T-helper 2 cell treated with Interferon-gamma antibody and Interleukin-4, amounts not matched to agents 5 μg/mL and 100 μg/mL, for 36 hours (primary cell): ENCODE data around the gene RNASE4.
"Not testable (repeated sequence)": the region's sequence is repeated elsewhere in the genome, so short reads cannot be mapped to it uniquely, and the experiment has no call there.

Experiments used
- DNase-seq: peaks from one replicate; pipeline ENCODE4 v3.0.0; 2021; ENCODE audit warnings: low spot score
- H3K27ac Mint-ChIP-seq: one replicate; pipeline ENCODE4 v1.8.0; 2021; ENCODE audit warnings: mild to moderate bottlenecking, mixed read lengths
- H3K27me3 Mint-ChIP-seq: one replicate; pipeline ENCODE4 v1.8.0; 2021; ENCODE audit warnings: low read depth, mixed read lengths
- H3K36me3 Mint-ChIP-seq: one replicate; pipeline ENCODE4 v1.8.0; 2021; ENCODE audit warnings: low read depth, mixed read lengths
- H3K4me1 Mint-ChIP-seq: one replicate; pipeline ENCODE4 v1.8.0; 2021; ENCODE audit warnings: low read depth, mixed read lengths
- H3K4me3 Mint-ChIP-seq: one replicate; pipeline ENCODE4 v1.8.0; 2022; ENCODE audit warnings: mild to moderate bottlenecking, moderate library complexity, mixed read lengths
- H3K9me3 Mint-ChIP-seq: one replicate; pipeline ENCODE4 v1.8.0; 2021; ENCODE audit warnings: mixed read lengths

RNASE4 gene, protein sequence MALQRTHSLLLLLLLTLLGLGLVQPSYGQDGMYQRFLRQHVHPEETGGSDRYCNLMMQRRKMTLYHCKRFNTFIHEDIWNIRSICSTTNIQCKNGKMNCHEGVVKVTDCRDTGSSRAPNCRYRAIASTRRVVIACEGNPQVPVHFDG

DNA sequence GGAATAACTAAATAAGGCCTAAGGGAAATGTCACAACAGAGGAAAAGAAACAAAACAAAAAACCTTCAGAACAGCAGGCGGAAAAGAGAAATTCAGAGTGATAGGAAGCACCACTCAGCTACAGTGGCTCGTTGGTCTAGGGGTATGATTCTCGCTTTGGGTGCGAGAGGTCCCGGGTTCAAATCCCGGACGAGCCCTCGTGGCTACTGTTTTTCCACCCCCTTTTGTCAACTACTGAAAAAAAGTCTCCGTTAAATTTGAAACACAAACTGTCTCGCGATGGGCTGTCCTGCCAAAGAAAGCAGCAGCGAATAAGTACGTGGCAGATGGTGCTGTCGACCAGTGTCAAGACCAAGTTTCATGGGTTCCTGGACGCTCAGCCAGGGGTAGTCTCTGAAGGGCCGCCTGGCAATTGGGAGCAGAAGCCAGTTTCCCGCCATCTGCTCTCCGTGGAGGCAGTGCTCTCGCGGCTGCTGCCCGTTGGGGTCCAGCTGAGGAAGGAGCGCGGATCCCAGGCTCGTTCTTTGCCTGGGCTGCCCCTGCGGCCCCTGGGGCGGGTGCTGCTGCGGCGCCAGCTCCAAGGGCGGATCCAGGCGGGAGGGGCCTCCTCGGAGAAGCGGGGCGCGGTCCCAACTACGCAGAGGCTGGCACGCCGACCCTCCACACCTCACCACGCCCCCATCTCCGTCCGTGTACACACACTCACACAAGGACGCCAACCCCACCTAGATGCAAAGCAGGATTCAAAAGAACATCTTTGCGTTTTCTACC is at the start of gene RNASE4:
RNASE4 (plus strand) TSS at position 670 of the 771 bp plus-strand sequence. CDS start 14,812 bp downstream, outside the sequence.
- no peaks in the 10 kb centered on the region for H3K27me3 Mint-ChIP-seq
- H3K4me3 Mint-ChIP-seq = no peak within 1 kb of the TSS
- no peaks in the 10 kb centered on the region for H3K36me3 Mint-ChIP-seq
- H3K9me3 Mint-ChIP-seq = no peaks in the 10 kb centered on the region
- peak within 1 kb of the TSS; percentile 61 for H3K27ac Mint-ChIP-seq
- DNase-seq = peak; percentile 71
- H3K4me1 Mint-ChIP-seq = peaks cover 11% of the 10 kb centered on the region

DNA sequence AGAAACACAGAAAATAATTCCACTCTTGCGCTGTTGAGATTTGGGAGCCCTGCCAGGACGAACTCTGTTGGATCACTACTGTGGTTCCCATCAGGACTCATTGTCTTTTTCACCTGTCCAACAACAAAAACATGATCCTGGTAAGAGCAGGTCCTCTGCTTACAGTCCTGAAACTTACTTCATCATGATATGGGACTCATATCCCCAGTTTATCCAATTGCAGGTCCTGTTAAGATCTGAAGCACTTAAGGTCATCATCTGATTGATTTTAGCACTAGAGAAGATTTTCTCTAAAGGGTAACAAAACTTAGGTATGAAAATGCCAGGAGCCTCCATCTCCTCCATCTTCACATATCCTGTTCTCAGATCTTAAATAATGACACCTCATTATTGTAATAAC is 42.8 kb upstream of the RNASE4 start, which contains the start of gene OR6S1:
OR6S1 (minus strand) TSS at position 101 of the 400 bp plus-strand sequence; CDS start at position 101, 0 bp downstream.
- Mint-ChIP-seq H3K4me1 (no peaks in the 10 kb centered on the region), H3K9me3 (no peaks in the 10 kb centered on the region), H3K27me3 (peaks cover 51% of the 10 kb centered on the region), H3K36me3 (no peaks in the 10 kb centered on the region), H3K27ac (no peak within 1 kb of the TSS), H3K4me3 (no peak within 1 kb of the TSS)
- no peak for DNase-seq

DNA sequence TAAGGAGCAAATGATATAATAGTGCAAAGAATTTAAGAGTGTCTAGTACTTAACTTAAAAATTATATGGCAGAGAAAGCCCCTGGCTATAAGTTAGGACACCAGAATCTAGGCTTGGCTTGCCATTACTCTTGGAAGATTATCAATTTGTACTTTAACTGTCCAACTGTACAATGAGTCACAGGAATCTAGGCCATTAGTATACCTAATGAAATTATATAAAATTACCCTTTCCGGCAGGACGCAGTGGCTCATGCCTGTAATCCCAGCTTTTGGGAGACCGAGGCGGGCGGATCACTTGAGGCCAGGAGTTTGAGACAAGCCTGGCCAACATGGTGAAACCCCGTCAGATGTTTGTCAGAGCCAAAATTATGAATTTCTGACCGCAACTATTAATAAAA is 42.2 kb upstream of the RNASE4 start:
- Mint-ChIP-seq H3K4me1 (no peaks in the 10 kb centered on the region), H3K36me3 (no peaks in the 10 kb centered on the region), H3K27ac (no peak overlapping the region), H3K4me3 (no peak overlapping the region), H3K27me3 (peaks cover 48% of the 10 kb centered on the region), H3K9me3 (no peaks in the 10 kb centered on the region)
- DNase-seq = no peak

DNA sequence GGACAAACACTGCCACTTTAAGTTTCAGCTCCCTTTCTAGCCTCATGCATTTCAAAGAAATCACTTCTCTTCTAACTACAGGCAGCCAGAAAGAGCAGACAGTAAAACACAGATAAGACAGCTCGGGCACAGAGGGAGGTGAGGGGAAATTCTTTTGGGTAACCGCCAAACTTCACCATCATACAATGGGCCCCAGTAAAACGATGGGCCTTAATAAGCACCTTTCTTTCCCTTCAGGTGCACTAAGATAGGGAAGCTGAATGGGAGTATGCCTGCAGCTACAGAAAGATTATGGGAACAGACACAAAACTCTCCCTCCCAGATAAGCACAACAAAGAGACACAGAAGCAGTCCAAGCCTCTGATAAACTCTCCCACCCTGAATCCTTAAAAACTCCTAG is 41.6 kb upstream of the RNASE4 start:
- not testable (repeated sequence) for H3K4me3 Mint-ChIP-seq, DNase-seq, H3K36me3 Mint-ChIP-seq, H3K4me1 Mint-ChIP-seq, H3K27ac Mint-ChIP-seq, H3K9me3 Mint-ChIP-seq
- peaks cover 50% of the 10 kb centered on the region for H3K27me3 Mint-ChIP-seq

DNA sequence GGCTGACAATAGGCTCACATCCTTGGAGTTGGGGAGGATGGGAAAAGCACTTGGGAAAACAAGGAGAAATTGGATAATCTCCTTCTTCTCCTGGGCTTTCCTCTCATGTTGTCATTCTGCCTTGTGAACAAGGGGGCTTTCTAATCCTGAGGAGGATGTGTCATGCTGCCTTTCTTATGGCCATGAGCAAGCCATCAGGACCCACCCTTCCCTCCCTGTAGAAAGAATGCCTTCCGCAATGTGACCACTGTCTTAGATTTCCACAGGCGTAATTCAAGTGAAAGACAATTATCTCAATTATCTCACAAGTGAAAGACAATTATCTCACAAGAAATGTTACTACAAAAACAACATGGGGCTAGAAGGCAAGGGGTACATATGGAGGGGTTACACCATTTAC is 39.8 kb upstream of the RNASE4 start:
- Mint-ChIP-seq H3K9me3 (no peaks in the 10 kb centered on the region), H3K27me3 (peaks cover 53% of the 10 kb centered on the region), H3K4me3 (no peak overlapping the region), H3K36me3 (no peaks in the 10 kb centered on the region), H3K4me1 (no peaks in the 10 kb centered on the region), H3K27ac (no peak overlapping the region)
- no peak for DNase-seq

DNA sequence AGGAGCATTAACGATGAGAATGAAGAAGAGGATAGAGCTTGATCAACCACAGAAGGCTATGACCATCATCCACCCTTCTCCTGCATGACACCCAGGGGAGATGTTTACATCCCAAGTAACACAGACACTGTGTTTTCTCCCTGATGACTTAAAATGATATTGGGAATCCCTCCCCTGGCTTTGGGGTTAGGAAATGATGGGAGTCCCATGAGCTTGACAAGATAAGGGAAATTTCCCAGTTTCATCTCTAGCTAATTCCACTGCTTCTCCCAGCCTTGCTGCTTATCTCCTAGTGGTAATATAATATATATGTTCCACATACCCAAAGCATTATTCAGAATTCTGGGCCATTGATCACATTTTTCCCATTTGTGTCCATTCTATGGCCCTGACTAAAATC is 38.9 kb upstream of the RNASE4 start:
- DNase-seq = no peak
- H3K27ac Mint-ChIP-seq = no peak overlapping the region
- H3K4me1 Mint-ChIP-seq = no peaks in the 10 kb centered on the region
- peaks cover 53% of the 10 kb centered on the region for H3K27me3 Mint-ChIP-seq
- no peak overlapping the region for H3K4me3 Mint-ChIP-seq
- no peaks in the 10 kb centered on the region for H3K36me3 Mint-ChIP-seq
- no peaks in the 10 kb centered on the region for H3K9me3 Mint-ChIP-seq

DNA sequence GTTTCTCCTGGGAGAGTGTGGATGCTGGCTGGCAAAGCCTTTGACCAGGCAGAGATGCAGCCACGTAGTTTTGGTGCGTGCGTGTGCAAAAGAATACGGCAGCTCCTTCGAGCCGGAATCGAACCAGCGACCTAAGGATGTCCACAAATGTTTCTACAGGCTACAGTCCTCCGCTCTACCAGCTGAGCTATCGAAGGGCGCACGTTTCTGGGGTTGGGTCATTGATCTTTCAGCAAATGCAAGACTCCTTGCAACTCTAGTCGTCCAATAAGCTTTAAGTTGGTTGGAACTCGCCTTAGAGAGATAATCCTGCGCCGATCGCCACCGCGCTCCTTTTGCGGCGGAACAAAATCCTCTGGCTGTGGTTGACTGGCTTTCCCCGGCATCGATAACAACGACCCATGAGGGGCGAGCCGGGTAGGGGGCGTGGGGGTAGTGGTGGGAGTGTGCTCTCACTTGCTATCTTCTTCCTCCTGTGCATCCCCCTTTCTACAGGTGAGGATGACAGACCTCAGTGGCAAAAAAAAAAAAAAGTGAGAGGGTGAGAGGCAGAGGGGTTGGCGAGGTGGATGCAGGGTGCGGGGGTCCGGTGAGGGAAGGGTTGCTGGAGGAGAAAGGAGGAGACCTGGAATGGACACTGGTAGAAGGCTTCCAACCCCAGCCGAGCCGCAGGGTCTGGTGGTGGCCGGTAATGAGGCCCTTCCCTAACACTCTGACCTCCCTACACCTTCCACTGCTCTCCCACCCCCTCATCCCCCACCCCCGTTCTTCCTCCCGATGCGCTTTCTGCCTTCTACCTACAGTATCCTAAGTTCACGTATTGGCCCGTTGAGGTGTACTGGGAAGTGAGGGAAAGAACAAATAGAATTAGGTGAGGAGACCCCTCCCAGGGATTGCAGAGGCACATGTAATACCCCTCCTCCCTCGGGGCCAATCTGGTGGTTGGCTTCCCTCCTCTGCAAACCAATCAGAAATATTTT is 31.1 kb upstream of the RNASE4 start:
- Mint-ChIP-seq H3K9me3 (no peaks in the 10 kb centered on the region), H3K27me3 (peaks cover 71% of the 10 kb centered on the region), H3K27ac (no peak overlapping the region), H3K4me3 (peak overlapping the region; percentile 68), H3K36me3 (no peaks in the 10 kb centered on the region), H3K4me1 (peaks cover 23% of the 10 kb centered on the region)
- DNase-seq = peak; percentile 64

DNA sequence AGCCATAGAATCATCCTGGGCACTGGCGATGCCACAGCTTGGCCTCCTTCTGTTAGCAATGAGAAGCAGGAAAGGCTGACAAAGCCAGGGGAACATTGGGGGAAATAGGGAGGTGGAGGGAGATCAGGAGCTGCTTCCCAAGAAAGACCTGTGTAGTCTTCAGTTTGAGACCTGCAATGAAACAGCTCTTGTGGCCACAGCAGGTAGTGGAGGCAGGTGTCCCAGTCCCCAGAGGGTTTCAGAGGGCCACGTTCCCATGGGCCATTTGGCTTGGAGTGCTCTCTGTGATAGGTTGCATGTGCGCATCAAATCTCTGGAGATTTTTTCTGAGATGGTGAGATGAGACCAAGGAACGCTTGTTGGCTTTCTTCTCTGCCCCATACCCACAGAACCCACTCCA is 28.5 kb upstream of the RNASE4 start:
- Mint-ChIP-seq H3K4me3 (no peak overlapping the region), H3K36me3 (no peaks in the 10 kb centered on the region), H3K9me3 (no peaks in the 10 kb centered on the region), H3K4me1 (peaks cover 26% of the 10 kb centered on the region), H3K27ac (no peak overlapping the region), H3K27me3 (peaks cover 62% of the 10 kb centered on the region)
- DNase-seq = no peak

DNA sequence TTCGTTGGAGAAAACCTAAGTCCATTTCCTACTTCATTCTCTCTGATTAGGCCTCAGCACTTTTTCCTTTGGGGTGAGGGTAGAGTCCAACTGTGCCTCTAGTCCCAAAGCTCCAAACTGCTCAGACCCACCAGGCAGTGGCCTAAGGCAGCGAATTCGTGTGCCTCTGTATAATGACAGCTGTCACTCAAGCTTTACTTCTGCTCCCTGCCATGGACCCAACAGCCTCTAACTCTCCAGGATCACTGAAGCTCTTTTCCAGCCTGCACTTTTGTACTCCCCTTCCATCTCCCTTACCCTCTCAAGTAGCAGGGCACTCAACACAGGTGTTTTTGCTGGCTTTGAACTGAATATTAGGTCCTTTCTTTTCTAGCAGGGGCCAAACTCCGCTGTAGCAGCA is 28.1 kb upstream of the RNASE4 start:
- no peaks in the 10 kb centered on the region for H3K9me3 Mint-ChIP-seq
- H3K4me3 Mint-ChIP-seq = no peak overlapping the region
- no peaks in the 10 kb centered on the region for H3K36me3 Mint-ChIP-seq
- H3K4me1 Mint-ChIP-seq = peaks cover 26% of the 10 kb centered on the region
- peaks cover 59% of the 10 kb centered on the region for H3K27me3 Mint-ChIP-seq
- no peak overlapping the region for H3K27ac Mint-ChIP-seq
- no peak for DNase-seq

DNA sequence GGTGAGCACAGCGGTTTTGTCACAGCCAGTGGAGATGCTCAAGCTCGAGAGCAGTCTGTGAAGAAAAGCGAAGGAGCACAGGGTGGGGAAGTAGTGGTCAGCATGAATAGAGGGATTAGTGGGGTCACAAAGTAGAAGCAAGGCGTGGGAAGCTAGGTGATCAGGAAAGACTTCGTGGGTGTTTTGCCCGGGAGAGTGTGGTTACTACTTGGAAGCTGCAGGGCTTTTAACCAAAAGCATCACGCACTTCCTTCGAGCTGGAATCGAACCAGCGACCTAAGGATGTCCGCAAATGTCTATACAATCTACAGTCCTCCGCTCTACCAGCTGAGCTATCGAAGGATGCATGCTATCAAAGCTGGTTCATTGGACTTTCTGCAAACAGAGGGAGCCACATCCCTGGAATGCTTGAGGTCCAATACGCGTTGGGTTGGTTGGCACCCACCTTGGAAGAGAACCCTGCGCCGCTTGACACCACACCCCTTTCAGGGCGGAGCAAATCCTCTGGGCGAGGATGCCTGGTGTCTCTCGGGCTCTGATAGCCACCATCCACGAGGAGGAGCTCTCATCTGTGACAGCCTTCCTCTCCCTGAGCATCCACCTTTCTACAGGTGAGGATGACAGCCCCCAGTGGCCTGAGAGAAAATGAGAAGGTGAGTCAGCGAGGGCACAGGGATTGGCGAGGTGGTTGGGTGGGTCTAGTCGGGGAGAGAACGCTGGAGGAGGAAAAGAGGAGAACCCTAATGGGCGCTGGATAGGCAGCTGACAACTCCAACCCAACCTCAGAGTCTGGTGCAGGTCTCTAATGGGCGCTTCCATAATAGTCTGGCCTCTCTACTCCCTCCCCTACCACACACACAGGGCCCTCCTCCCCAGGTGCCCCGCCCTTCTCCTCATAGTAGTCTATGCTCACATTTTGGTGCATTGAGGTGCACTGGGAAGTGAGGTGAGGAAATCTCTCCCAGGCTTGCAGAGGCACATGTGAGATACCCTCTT is 26.8 kb upstream of the RNASE4 start:
- Mint-ChIP-seq H3K4me3 (no peak overlapping the region), H3K9me3 (no peaks in the 10 kb centered on the region), H3K27ac (no peak overlapping the region), H3K27me3 (peaks cover 48% of the 10 kb centered on the region), H3K36me3 (no peaks in the 10 kb centered on the region), H3K4me1 (peaks cover 26% of the 10 kb centered on the region)
- no peak for DNase-seq

DNA sequence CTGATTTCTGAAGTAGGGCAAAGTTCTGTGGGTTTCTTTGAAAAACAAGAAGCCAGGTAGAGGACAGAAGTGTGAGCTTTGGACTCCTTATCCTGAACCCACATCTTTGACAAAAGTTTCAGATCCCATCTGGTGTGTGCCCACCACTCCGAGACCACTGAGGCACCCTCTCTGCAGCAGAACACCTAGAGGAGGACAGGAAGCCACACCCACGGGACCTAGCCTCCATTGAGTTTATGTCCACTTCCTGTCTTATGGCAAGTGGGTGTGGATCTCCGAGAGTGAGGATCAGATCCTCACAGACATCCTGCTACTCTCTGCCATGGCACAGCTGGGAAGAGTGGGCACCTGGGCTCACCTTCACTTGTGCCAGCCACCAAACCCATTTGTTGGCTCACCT is 26.1 kb upstream of the RNASE4 start:
- DNase-seq = no peak
- no peak overlapping the region for H3K27ac Mint-ChIP-seq
- H3K9me3 Mint-ChIP-seq = no peaks in the 10 kb centered on the region
- no peak overlapping the region for H3K4me3 Mint-ChIP-seq
- H3K36me3 Mint-ChIP-seq = no peaks in the 10 kb centered on the region
- peaks cover 45% of the 10 kb centered on the region for H3K27me3 Mint-ChIP-seq
- H3K4me1 Mint-ChIP-seq = peaks cover 26% of the 10 kb centered on the region

DNA sequence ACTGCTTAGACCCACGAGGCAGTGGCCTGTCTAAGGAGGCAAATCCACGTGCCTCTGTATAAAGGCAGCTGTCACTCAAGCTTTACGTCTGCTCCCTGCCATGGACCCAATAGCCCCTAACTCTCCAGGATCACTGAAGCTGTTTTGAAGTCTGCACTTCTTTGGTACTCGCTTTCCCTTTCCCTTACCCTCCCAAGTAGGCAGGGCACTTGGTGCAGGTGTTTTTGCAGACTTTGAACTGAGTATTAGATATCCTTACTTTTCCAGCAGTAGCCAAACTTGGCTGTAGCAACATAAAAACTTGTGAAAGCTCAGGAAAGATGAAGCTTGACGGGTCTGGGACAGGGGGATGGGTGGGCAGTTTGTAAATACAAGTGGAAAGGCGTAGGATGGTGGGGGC is 25.0 kb upstream of the RNASE4 start:
- no peaks in the 10 kb centered on the region for H3K9me3 Mint-ChIP-seq
- peaks cover 24% of the 10 kb centered on the region for H3K4me1 Mint-ChIP-seq
- no peak for DNase-seq
- H3K27ac Mint-ChIP-seq = no peak overlapping the region
- no peaks in the 10 kb centered on the region for H3K36me3 Mint-ChIP-seq
- no peak overlapping the region for H3K4me3 Mint-ChIP-seq
- H3K27me3 Mint-ChIP-seq = peaks cover 36% of the 10 kb centered on the region

DNA sequence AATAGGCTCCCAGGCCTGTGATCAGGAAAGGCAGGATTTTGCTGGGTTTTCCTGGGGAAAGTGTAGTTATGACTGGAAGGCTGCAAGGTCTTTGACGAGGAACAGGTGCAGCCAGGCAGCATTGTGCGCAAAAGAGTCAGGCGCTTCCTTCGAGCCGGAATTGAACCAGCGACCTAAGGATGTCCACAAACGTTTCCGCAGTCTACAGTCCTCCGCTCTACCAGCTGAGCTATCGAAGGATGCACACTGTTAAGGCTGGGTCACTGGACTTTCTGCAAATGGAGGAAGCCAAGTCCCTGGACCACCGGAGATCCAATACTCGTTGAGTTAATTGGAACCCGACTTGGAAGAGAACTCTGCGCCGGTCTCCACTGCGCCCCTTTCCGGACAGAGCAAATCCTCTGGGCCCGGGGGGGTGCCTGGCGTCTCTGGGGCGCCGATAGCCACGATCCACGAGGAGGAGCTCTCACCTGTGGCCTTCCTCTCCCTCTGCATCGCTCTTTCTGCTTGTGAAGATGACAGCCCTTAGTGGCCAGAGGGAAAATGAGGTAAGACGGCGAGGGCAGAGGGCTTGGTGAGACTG is 24.5 kb upstream of the RNASE4 start:
- no peak overlapping the region for H3K4me3 Mint-ChIP-seq
- no peak overlapping the region for H3K27ac Mint-ChIP-seq
- no peaks in the 10 kb centered on the region for H3K9me3 Mint-ChIP-seq
- no peak for DNase-seq
- peaks cover 32% of the 10 kb centered on the region for H3K27me3 Mint-ChIP-seq
- peaks cover 23% of the 10 kb centered on the region for H3K4me1 Mint-ChIP-seq
- H3K36me3 Mint-ChIP-seq = no peaks in the 10 kb centered on the region
